ENCODE measurements around the gene NHERF2.

NHERF2 gene

DNA sequence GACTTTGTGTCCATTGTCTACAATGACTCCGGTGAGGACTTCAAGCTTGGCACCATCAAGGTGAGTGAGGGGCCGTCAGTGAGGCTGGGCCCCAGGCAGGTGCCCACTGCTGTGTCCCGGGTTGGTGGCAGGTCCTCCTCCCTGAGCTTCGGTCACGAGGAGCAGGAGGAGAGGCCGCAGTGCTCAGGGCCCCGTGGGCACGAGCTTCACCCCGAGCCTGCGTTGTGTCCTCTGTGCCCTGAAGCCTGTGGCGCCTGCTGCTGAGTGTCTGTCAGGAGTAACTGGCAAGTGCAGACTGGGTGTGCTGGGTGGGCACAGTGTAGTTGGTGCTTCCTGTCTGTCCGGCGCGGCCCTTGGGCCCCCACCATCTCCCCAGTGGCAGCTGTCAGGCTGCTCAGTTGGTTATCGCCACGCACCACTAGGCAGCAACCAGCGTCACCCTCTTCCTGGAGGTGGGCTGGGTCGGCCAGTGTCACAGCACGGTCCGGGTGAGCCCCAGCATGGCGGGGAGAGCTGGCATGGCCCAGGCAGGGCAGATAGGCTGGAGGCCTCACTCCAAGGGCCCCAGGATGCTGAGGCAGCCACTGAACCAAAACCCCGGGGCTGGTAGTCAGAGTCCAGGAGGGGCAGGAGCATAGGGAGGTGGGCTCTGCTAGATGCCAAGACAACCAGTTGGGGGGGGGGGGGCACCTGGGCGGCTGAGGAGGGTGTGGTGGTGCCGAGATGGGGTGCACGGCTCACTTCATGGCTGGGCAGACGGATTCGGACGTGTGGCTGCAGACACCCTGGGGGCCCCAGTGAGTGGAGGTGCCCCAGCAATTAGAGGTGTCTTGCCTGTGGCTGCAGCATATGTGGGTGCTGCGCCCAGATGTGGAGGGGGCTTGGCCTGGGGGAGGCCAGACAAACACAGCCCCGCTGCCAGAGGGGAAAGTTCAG lies 60.4 kb downstream of the NHERF2 start:
- TF ChIP-seq POLR2AphosphoS5 (IDR thresholded peaks at IDR 0.05; ENCODE audit: low read depth, low read length), result no peak
- TF ChIP-seq POLR2A (IDR thresholded peaks at IDR 0.05; ENCODE audit: low read depth, low read length), result no peak
- no peak for DNase-seq (ENCODE audit: insufficient read length, low spot score)

DNA sequence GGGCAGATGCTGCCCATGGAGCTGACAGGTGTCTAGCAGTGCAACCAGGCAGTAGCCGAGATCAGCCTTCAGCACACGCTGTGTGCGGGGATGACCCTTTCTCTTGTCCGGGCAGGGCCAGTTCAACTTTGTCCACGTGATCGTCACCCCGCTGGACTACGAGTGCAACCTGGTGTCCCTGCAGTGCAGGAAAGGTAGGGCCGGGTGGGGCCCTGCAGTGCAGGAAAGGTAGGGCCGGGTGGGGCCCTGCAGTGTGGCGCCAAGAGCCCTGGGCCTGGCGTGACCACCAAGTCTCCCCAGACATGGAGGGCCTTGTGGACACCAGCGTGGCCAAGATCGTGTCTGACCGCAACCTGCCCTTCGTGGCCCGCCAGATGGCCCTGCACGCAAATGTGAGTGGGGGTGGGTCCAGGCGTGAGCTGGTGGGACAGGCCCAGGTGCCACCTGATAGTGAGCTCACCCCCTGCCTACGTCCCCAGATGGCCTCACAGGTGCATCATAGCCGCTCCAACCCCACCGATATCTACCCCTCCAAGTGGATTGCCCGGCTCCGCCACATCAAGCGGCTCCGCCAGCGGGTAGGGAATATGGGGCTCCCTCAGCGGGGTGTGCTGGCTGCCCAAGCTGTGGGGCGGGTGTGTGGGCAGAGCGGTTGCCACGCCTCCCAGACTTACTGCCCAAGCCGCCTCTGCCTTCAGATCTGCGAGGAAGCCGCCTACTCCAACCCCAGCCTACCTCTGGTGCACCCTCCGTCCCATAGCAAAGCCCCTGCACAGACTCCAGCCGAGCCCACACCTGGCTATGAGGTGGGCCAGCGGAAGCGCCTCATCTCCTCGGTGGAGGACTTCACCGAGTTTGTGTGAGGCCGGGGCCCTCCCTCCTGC lies 61.3 kb downstream of the NHERF2 start:
- DNase-seq (ENCODE audit: insufficient read length, low spot score), result no peak

More for the DNA sequence above, 60.4 kb downstream of the NHERF2 start:
- FAIRE-seq, result no peak

More for the DNA sequence above, 61.3 kb downstream of the NHERF2 start:
- TF ChIP-seq POU2F2 (IDR thresholded peaks at IDR 0.05; ENCODE audit: low read depth, low read length) (no peak), POLR2AphosphoS5 (IDR thresholded peaks at IDR 0.05; ENCODE audit: low read depth, low read length) (no peak), PAX5 (IDR thresholded peaks at IDR 0.05; ENCODE audit: insufficient read depth, low read length, severe bottlenecking) (no peak), TAF1 (IDR thresholded peaks at IDR 0.05; ENCODE audit: low read depth, low read length) (no peak), SPI1 (IDR thresholded peaks at IDR 0.05; ENCODE audit: low read depth, low read length) (no peak), POLR2A (IDR thresholded peaks at IDR 0.05; ENCODE audit: low read depth, low read length) (no peak)
- no peak for FAIRE-seq
